LoVo (cell line): ENCODE measurements around the gene FAM81B.

Experiments used
- DNase-seq: peaks from one replicate; pipeline ENCODE4 v3.0.0-alpha.2; 2016; ENCODE audit warnings: low spot score

The FAM81B gene

GRCh38 chr5:95403996-95404395 is 12.8 kb downstream of the FAM81B start:
- no peak for DNase-seq

DNA sequence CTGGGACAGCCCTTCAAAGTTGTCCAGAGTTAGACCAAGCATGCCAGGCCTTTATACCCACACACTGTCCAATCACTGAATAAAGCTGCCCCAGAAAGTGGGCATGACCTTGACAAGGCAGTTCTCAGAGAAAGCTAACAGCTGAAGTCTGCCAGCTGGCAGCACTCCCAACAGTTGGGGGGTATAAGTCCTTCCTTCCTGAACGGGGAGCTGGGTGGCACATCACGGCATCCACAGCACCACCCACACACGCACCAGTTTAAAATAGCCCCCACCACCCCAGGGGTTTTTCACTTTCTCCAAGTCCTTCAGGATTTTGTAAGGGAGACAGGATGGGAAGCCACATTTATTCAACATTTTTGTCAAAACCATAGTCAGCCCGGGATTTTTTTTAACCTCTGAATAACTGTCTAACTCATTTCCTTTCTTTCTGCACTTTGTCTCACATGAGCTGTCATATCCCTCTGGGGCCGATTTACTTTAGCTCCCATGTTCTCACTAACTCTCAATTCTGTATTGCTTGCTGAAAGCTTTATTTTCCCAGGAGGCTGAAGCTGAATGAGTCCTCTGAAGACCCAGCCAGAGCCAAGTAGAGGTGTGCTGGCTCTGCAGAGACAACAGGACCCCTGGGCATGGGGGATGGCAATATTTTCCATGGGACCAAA is 15.4 kb downstream of the FAM81B start:
- DNase-seq = no peak

GRCh38 chr5:95410279-95410678 is 19.1 kb downstream of the FAM81B start:
- no peak for DNase-seq

DNA sequence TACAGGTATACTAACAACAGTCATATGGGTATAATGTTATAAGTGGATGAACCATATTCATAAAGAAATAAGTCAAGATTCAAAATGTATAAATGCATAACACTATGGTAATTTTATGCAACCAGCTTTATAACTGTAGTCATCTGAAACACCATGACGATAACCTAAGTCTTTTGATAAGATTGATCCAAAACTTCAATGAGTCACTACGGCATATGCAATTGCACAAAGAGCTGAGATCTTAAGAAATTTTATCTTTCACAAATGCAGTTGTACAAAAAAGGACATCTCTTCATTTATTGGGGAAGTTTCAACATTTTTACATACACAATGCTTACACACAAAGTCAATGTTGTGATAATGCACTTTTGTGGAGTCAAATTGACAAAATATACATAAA is 20.3 kb downstream of the FAM81B start:
- no peak for DNase-seq

GRCh38 chr5:95414451-95414850 is 23.3 kb downstream of the FAM81B start:
- DNase-seq = no peak

DNA sequence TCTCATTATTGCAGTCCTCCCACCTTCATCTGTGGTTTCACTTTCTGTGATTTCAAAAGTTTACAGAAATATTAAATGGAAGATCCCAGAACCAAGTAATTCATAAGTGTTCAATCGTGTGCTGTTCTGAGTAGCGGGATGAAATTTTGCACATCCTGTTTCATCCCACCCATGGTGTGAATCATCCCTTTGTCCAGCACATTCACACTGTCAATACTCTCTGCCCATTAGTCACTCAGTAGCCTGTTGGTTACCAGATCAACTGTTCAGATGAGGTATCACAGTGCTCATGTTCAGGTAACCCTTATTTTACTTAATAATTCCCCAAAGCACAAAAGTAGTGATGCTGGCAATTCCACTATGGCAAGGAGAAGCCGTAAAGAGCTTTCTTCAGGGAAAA is 26.8 kb downstream of the FAM81B start:
- no peak for DNase-seq

- DNase-seq = no peak
Measured at GRCh38 chr5:95422838-95423237, 31.7 kb downstream of the FAM81B start.

GRCh38 chr5:95424016-95424415 is 32.9 kb downstream of the FAM81B start:
- no peak for DNase-seq

DNA sequence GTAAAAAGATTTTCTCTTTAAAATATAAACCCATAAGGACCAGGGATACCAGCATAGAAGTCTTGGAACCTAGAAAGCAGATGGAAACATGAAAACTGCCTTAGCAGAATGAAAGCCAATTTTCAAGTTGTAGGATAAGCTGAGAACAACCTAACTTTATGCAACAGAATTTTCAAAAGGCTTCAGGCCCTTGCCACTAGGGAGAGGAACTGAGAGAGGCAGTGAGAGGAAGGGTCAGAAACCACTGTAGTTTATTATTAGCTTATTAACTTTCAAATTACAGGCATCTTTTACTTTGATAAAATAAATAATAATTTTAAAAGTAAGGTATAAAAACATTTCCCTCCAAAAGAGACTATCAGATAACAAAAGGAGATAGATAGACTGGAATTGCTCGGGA is 33.4 kb downstream of the FAM81B start:
- DNase-seq = no peak

- DNase-seq = no peak
Measured at GRCh38 chr5:95426227-95426626, 35.1 kb downstream of the FAM81B start.

GRCh38 chr5:95432779-95433178 is 41.6 kb downstream of the FAM81B start:
- DNase-seq = no peak

DNA sequence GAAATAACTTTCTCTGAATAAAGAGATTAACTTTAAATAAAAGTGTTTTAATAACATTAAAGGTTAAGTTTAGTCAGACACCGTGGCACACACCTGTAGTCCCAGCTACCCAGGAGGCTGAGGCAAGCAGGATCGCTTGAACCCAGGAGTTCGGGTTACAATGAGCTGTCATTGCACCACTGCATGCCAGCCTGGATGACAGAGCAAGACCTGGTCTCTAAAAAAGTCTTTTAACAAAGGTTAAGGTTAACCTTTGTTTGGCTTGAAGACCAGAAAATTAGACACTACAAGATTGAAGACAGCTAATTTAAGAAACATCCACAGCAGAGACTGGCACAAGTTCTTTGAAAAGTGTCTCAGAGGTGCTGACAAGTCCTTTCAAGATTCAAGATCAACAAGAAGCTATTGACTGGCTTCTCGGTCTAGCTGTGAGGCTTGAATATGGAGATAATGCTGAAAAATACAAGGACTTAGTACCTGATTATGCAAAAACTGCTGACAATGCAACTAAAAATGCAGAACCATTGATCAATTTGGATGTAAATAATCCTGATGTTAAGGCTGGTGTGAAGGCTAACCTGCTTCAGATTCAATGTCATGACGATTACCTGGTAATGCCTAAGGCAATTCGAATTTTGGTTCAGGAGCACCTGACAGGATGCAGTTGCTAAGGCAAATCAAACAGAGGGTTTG is 48.8 kb downstream of the FAM81B start:
- DNase-seq = no peak

GRCh38 chr5:95440825-95441224 is 49.7 kb downstream of the FAM81B start:
- DNase-seq = no peak

GRCh38 chr5:95441636-95442035 is 50.5 kb downstream of the FAM81B start:
- no peak for DNase-seq

- no peak for DNase-seq
Measured at GRCh38 chr5:95445442-95445841, 54.3 kb downstream of the FAM81B start.

GRCh38 chr5:95445995-95446394 is 54.8 kb downstream of the FAM81B start:
- DNase-seq = peak; percentile 31

DNA sequence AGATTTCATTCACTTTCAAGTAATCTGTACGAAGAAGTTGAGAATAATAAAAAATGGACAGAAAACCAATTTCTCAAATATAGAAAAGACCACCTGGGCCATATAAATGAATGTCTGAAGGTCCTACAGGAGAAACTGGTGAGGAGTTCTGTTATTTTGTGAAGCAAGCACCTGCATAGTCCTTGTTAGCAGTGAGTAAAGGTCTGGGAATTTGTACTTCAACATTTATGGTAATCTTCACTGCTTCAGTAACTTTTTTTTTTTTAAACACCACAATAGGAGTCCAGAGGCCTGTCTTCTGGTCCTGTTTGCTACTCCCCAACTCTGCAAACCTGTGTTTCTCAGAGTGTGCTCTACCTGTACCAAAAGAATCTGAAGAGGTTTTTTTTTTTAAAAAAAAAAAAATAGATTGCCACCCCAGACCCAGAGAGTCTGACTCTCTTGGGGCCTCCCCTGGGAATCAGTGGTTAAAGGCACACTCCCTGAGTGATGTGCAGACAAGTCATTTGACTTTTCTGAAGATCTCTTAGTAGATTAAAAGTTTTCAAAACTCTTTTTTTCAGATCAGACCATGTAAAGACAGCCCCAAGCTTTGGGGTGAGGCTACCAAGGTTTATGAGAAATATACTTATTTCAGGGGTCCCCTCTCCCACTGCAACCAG is 55.5 kb downstream of the FAM81B start:
- DNase-seq = no peak

DNA sequence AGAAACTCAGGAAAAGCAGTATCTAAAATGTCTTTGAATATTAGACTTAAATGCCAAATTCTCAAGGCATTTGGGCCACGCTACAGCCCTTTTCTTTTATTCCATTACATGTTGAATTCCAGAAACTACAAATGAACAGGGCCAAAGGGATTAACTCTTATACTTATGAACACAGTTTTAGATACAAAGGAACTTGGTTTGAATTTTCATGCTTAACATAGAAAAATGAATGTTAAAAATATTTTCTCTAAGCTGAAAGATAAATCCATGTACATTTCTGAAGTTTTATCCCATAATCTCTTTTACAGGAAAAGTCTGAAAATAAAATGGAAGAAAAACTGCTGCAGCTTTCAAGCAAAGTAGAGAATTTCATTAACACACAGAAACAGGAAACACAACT is 56.8 kb downstream of the FAM81B start:
- no peak for DNase-seq

DNA sequence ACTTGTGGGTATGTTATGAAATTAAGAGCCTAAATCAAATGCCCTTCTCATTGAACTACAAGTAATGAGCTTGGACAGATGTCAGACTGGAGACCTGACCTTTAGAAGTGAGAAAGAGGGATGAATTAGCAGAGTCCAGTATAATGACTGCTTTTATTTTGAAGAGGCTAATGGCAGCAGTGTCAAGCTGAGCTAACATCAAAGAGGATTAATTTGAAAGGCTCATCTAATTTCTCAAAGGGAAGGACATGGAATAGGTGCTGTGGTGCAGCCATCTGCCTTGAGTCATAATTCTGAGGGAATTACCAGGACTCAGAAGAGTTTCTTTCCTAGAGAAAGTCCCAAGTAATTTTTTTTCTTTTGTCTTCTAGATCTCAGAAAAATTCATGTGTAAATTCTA is 57.6 kb downstream of the FAM81B start:
- DNase-seq = no peak

DNA sequence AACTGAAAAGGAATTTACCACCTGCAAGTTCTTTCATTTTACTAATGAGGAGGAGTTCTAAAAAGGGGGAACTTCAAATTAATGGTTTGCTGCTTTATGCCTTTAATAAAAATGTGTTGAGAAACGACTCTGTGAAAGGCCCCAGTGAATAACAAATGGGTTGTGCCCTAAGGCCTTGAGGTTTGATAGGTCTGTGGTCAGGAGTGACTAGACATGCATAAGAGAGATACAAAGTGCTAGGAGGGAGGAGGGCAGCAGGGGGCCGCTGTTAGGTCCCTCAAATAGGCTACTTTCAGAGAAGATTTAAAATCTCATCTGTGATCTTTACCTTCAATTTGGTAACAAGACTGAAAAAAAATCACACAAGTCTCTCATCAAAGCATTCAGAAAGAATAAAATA is 58.3 kb downstream of the FAM81B start:
- no peak for DNase-seq

DNA sequence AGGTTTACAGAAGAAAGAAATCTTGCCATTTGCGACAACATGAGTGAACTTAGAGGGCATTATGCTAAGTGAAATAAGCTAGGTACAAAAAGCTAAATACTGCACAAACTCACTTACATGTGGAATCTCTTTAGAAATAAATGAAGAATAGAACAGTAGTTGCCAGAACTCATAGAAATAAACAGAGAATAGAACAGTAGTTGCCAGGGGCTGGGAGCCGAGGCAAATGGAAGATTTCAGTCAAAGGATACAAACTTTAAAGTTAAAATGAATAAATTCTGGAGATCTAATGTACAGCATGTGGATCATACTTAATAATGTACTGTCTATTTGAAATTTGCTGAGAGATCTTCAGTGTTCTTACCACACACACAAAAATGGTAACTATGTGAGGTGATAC is 63.4 kb downstream of the FAM81B start:
- no peak for DNase-seq

GRCh38 chr5:95460665-95461064 is 69.5 kb downstream of the FAM81B start:
- no peak for DNase-seq

DNA sequence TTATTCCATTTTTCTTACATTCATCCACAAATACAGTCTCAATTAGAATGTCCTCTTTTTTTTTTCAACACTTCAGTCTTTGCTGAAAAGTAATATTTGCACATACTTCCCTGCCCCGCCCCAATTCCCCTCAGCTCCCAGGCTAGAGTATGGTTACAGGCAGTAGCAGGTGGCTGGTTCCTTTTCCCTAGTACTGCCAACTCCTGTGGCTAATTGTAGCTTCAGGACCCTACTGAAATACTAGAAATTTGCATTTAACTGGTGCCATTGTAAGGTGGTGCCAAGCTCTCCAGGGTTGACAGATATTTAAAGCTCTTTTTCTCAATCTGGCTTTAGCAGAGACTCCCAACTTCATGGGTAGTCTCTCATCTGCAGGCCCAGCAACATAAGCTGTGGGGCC is 80.3 kb downstream of the FAM81B start:
- DNase-seq = no peak

GRCh38 chr5:95471942-95472341 is 80.8 kb downstream of the FAM81B start:
- DNase-seq = no peak
